NCI-H1436 treated with DMSO at 0.1 percent for 48 hours (cell line): ENCODE measurements around the gene KIAA0825.

ENCODE experiments used
- DNase-seq: peaks from one replicate; lab custom pipeline; 2025; lab: John Stamatoyannopoulos, UW

The KIAA0825 gene

DNA sequence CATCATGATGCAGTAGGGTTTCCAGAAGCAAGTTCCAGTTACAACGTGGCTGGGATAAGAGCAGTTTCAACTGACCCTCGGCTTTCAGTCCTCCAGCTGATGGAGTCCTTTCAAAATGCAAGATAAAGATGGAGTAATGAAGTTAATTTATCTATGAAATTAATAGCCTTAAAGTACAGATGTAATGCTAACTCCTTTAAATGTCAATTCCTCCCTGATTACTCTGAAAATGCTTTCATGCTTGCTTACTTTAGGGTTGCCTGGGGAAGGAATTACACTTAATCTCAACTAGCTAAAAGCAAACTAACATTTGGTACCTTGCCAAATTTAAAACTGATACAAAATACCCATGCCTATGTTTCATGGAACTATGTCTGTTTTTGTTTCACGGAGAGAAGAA lies 178.4 kb downstream of the KIAA0825 start:
- DNase-seq: no peak

DNA sequence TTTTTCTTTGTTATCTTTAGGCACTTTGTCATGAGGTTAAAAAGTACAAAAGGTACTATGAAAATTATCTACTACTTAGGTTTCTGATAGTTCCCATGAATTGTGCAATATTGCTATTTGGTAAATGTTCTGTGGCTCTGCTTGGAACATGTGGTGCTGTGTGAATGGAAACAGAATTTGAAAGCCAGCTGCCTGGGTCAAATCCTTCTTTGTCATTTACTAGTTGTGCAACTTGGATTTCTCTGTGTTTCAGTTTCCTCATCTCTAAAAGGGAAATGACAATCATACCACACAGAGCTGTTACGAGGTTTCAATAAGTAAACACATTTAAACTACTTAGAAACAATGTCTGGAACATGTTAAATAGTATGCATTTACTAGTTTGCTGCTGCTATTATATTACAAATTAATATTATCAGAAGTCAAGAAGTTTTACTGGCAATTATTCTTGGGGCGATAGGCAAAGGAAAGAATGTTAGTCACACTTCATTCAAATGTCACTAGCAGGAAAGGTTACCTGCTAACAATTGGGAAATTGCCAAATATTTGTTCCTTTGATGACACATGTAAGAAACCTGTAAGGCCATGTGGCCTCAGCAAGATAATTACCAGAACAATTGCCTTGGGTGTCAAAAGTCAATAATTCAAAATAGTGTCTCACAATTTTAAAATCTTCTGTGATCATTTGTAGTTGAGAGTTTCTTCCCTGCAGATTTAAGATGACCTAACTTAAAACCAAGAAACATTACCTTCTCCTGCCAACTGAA lies 184.8 kb downstream of the KIAA0825 start:
- DNase-seq: no peak

DNA sequence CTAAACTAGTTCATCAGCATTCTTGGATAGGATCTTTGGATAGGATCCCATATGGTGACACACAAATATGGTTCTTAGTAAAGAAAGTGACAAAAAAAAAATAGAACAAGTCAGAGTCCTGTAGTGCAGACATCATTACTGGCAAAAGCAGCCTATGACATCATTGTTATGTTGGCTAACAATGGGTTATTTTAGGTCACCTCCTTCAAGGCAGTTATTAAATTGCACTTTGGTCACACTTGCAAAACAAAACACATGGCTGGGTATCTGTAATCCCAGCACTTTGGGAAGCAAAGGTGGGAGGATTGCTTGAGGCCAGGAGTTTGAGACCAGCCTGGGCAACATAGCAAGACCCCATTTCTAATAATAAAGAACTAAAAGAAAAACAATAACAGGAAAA lies 185.9 kb downstream of the KIAA0825 start:
- DNase-seq: no peak

DNA sequence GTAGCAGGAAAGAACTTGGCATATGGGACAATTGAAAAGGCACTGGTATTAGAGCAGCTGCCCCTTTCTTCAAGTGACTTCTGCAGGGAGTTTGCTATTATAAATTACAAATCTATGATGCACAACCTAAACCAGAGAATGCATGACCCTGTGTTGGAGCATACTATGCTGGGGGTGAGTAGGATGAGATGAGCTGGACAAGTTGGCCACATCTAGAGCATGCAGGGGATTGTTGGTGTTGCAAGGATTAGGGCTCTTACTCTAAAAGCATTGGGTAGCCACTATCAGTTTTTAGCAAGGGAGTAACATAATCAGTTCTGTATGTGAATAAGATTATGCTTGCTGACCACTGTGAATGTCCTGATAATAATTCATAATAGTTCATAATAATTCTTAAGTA lies 186.7 kb downstream of the KIAA0825 start:
- DNase-seq: no peak

DNA sequence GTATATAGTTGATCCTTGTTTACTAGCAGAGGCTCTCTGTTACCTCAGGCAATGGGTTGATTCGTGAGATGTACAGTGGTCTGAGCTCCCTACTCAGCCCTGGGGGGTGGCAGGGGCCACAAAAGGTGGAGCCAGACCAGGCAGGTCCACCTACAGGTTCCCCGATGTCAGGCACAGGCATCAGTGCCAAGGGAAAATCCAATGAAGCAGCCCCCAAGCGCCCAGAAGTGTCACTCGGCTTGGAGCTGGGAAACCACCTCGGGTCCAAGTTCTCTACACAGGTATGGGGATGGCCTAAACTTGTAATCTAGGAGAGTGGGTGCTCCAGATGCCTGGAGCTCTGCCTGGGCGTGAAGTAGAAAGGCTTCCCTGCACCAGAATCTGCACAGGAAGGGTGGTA lies 188.8 kb downstream of the KIAA0825 start:
- no peak for DNase-seq

DNA sequence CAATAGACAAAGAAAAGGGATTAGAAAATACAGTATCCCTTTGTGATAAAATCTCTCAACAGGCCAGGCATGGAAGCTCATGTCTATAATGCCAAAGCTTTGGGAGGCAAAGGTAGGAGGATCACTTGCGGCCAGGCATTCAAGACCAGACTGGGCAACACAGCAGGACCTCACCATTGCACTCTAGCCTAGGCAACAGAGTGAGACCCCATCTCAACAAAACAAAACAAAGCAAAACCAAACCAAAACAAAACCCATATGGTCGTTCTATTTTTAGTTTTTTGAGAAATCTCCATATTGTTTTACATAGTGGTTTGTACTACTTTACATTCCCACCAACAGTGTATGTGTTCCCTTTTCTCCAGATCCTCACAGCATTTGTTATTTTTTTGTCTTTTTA lies 193.0 kb downstream of the KIAA0825 start:
- no peak for DNase-seq

DNA sequence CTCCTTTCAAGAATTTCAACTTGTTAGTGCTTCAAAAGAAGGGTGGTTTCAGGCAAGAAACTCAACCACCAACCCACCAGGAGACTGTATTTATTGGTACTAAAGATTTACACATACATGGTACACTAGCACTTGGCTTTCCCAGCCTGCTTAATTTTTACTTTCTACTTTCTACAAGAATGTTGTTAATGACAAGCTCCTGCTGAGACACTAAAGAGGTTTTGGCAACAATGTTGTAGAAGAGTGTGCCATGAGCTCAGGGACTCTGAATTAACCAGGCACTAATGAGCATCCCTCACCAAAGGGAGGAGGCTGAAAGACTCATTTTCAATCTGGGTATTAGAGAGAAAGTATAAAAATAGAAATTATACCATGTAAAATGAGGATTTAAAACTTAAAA lies 195.0 kb downstream of the KIAA0825 start:
- DNase-seq: no peak

DNA sequence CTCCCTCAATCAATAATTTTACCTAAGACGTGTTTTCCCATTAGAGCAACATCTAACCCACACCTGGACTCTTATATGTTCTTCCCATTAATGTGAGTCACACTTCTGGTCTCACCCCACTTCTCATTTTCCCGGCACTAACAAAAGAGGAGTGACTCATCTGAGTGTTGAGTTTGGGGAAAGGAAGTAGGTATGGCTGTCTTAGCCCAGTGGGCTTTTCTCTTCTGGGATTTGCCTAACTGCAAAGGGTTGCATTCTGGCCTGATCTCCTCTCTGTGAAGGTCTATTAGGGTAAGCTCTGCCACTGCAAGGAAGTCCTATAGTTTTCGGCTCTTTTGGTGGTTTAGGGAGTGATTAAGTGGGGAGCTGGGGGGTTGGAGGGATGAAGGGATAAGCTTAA lies 195.6 kb downstream of the KIAA0825 start:
- DNase-seq: no peak

DNA sequence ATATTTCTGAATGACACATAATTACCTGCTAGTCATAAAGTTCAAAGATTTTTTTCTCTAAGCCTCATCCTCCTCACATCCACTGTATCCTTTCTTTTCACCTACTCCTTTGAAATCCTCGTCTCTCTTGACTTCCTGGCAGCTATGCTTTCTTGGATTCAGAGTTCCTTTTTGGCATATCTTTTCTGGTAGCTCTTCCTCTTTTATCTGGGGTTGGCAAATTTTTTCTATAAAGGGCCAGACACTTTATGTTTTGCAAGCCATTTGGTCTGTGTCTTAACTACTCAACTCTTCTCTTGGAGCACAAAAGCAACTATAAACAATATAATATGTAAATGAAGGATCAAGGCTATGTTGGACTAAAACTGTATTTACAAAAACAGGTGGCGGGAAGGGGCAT lies 197.5 kb downstream of the KIAA0825 start:
- DNase-seq: no peak

DNA sequence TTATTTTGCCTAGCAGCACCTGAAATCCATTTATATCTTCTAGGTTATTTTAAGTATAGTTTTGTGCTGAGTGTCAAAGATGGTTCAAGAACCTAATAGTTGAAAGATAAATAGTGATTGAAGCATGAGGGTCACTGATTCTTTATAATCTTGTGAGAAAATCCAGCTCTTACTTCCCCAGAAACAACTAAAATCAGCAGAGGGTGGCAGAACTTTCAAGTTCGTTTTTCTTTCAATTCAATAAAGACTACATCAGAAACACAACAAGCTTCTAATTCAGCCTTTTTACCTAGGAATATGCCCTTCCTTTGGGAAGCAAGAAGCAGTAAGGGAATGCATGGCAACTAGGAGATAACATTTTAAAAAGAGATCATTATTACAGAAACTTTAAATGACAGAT lies 202.6 kb downstream of the KIAA0825 start:
- DNase-seq: no peak

DNA sequence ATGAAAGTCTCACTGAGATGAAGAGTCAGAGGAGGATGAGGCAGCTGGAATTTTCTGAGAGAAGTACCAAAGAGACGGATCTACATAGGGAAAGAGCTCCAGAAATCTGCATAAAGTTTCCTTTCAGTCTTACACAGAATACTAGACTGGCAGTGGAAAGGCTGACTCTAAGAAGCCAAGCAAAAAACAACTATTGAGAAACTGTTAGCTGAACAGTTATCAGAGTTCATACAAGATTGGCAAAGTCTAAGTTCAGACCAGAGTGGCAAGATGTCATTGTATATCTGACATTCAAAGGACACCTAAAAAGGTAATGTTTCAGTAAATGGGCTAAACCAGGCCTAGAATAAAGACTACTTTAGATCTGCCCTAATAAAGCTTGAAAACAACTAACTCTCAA lies 209.0 kb downstream of the KIAA0825 start:
- DNase-seq: no peak

DNA sequence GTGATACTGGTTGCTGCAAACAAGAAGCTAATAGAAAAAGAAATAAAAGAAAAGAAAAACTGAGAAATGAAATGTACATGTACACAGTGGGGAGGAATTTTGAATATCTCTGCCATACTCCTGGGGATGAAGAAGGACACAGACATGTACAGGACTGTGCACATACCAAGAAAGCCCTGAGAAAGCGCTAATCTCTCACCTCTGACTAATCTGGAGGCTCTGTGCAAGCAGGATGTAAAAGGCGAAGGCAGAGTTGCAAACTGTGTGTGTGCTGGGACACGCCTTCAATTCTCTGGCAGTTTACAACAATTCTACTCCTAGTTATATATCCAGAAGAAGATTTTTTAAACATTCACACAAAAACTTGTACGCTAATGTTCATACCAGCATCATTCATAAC lies 211.4 kb downstream of the KIAA0825 start:
- no peak for DNase-seq

DNA sequence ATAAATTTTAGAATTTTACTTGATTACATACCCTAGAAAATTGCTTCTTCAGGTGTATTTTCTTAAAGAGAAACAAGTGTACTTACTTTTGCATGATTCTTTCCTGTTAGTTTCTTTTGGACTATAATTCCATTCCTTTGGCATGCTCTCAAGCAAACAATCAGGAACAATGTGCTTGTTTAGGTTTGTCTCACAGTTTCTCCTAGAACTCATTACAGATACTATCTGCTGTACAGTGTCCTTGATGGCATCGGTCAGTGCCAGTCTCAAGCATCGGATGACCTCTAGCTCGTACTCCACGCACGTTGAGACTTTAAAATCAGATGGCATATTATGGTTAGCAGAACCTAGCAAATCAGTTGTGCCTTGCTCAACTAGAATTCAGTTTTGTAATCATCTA lies 214.9 kb downstream of the KIAA0825 start:
- DNase-seq: no peak

DNA sequence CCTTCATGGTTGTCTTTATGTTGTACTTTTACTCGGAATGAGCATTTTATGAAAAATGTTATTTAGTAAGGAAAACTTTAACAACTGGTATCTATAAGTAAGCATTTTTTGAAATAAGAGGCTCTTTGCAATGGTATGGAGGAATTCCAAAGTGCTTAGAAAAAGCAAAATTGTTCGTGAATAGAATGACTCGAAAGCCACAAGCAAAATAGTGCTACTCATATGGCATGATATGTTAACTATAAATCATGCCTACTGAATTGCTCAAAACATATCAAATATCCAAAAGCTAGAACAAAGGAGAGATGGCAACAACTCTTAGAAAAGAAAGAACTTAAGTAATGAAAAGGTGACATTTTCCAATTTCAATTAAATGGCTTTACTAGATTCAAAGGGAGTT lies 216.3 kb downstream of the KIAA0825 start:
- no peak for DNase-seq

DNA sequence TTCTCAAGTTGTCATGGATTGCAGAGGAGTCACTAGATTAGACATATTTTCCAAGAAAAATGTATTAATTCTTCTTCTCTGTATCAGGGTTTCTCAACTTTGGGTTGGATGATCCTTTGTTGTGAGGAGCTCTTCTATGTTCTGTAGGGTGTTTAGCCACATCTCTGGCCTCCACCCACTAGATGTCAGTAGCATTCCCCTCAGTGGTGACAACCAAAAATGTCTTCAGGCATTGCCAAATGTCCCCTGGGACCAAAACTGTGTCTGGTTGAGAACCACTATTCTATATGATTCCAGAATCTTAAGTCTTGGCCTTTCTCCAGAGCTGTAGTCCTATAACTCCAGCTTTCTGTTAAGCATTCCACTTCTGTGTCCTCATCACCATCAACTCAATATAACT lies 220.9 kb downstream of the KIAA0825 start:
- no peak for DNase-seq

DNA sequence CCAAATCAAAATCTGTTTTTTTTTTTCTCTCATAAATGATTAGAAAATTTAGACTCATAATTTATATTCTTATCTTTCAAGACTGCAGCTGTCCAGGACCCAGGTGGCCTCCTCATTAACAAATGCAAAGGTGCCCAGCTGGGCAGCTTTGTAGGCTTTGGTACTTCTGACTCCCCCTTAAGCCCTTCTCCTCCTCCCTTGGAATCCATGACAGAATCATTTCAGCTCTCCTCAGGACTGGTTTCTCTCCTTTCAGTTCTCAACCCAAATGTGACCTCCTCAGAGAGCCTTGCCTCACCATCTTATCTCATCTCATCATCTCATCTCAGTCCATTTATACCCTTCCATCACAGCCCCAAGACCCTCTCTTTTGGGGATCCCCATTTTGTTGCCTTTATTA lies 221.7 kb downstream of the KIAA0825 start:
- no peak for DNase-seq

DNA sequence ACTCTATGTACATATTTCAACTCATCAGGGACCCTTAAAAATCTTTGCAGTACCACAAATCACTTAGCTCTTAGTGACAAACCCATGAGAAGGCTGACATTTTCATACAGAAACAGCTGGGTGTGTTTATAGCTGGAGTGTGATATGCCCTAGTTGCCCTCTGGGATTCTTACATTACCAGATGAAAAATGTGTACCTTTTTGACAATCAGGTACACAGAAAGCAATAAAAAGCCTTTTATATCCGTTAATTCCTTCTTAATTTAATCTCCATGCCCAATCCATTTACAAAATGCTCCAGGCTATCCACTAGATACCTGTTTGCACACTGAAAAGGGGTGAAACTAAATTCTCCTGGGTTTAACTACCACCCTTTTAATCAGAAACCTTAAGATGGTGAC lies 222.9 kb downstream of the KIAA0825 start:
- no peak for DNase-seq

DNA sequence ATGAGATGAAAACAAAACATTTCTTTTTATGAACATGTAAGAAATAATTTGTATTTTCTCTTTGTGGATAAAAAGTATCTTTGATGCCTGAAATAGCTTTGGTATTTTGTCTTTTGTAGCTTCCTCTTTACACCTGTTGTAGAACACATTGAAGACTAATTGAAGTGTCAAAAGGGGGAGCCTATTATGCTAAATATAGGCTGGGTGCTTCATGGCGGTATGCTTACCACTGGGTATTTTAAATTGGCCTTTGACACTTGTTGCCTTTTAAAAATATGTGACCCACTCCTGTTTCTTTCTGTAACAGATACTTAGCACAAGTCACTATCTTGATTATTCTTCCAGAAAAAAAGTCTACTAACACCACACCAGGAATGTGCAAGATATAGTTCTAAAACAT lies 226.4 kb downstream of the KIAA0825 start:
- no peak for DNase-seq

DNA sequence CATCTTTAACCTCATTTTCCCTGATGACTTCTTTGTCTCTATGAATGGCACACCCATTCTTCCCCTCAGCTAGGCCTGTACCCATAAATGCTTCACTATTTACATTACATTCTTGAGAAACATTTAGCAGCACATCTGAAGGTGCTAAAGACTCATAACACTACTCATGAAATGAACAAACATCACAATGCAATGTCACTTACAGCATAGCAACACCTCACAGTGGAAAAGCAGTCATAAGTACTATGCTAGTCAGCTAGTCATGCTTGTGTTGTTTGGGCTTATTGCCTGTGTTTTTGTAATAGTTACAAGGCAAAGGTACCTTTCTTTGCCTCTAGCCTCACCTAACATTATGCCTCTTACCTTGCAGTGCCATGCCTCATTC lies 228.9 kb downstream of the KIAA0825 start:
- DNase-seq: no peak

DNA sequence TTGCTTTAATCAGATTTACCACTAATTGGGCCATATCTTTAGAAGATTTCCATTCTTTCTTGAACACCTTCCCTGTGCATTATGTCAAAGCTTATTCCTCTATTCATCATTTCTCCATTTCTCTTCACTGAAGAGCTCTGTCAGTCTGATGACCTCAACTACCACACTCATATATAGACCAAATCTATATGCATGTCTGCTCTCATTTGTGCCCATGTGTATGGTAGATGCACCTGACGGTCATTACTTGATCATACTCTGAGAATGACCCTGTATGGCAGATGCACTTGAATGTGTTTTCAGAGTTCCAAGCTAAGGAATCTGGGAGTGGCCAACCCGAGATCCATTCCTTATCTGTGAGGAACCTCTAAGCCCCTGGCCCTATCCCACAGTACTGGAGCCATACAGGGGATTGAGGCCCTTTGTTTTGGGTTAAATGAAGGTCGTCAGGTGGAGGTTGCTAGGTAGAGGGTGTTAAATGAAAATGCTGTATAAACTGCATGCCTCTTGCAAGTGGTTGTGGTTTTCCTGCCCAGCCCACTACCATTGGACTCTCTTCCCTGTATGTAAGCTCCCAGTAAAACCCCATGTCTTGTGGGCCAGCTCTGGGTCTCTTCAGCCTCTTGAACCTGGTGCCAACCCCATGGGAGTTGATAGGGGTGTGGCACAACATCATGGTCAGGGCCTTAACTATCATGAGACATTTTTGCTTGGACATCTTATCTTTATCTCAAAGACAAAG lies 229.5 kb downstream of the KIAA0825 start:
- no peak for DNase-seq

DNA sequence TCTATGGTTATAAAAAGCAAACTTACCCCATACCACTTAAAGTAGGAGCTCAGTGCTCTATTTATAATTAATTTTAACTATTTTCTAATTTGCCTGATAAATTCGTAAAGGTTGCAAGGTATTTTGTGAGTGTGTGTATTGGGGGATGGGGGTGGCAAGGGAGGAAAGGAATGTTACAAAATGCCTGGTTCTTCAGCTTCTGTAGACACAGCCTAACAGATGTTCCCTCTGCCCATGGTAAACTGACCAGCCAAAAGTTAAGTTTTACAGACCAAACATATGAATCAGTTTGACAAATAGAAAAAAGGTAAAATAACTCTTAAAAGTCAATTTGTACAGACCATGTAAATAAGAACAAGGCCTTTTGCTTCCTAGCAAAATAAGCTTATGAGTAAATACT lies 232.6 kb downstream of the KIAA0825 start:
- DNase-seq: no peak

DNA sequence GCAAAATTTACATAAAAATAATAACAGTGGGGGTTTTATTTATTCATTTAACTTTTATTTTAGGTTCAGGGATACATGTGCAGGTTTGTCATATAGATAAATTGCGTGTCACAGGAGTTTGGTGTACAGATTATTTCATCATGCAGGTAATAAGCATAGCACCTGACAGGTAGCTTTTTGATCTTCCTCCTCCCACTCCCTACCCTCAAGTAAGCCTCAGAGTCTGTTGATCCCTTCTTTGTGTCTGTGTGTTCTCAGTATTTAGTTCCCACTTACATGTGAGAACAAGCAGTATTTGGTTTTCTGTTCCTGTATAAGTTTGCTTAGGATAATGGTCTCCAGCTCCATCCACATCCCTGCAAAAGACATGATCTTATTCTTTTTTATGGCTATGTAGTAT lies 240.3 kb downstream of the KIAA0825 start:
- no peak for DNase-seq

DNA sequence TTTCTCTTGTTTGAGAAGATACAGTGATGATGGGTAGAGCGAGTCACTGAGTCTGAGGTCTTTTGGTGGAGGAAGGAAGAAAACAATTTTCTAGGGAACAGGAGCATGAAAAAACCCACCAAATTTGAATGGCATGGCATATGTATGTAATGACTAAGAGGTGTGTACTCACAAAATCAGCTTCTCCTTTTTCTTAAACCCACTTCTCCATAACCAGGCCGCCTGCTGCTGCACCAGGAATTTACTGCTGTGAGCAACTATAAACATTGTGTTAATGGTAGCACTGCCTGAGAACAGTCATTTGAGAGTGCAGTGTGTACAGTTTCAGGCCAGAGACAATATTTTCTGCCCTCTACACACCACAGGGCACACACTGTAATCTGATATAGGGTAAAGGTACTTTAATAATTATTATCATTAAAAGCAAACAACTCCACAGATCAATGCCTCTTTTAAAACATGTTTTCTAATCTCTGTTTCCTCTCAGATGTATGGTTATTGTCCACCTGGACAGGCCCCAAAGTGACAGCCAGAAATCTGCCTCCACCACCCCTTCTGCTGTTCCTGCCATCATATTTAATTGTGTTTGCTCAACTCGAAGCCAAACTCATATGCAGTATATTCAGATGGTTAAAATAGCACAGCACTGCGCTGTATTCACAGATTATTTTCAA lies 241.6 kb downstream of the KIAA0825 start:
- no peak for DNase-seq
